Stimulated activated naive CD8-positive, alpha-beta T cell treated with anti-CD3 and anti-CD28 coated beads, Interleukin-15, Interleukin-2, amounts not matched to agents 100 U/mL and 50 U/mL, for 24 hours (primary cell): Measurements from ENCODE around the gene APIP.
A peak's percentile ranks its signal among the peaks of the same experiment; 100 is the strongest.
"Not testable (repeated sequence)": the region's sequence is repeated elsewhere in the genome, so short reads cannot be mapped to it uniquely, and the experiment has no call there.

Source experiments
- ATAC-seq: fragments of 150-1000 bp; cut with Tn5 transposase; one replicate; pipeline ENCODE4 v1.10.0; 2021
- DNase-seq: peaks from one replicate; pipeline ENCODE4 v3.0.0; 2021

Gene APIP

GRCh38 chr11:34926101-34926830 lies 10.1 kb upstream of the APIP start:
- ATAC-seq (no peak), DNase-seq (no peak)

DNA sequence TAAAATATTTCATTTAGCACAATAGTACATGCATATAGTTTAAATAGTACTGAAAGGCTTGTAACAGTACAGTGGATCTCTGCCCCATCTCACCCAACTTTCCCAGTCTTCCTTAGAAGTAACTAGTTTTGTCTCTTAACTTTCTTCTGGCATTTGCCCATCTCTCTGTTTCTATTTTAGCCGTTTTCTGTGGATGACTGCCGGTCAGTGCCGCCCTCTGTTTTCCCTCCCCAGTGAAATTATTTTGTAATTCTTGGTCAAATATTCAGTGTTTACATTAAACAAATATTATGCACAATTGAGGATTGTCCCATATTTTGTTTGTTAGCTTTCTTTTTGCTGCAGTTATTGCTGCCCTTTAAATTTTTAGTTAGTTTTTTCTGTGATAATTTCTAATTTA lies 8.5 kb upstream of the APIP start:
- ATAC-seq, result no peak

GRCh38 chr11:34921156-34921555 lies 5.0 kb upstream of the APIP start:
- ATAC-seq, result no peak
- DNase-seq, result no peak

More for the DNA sequence above, 8.5 kb upstream of the APIP start:
- no peak for DNase-seq

GRCh38 chr11:34916843-34917770 lies 928 bp upstream of the APIP start:
- DNase-seq, result no peak
- ATAC-seq, result no peak

DNA sequence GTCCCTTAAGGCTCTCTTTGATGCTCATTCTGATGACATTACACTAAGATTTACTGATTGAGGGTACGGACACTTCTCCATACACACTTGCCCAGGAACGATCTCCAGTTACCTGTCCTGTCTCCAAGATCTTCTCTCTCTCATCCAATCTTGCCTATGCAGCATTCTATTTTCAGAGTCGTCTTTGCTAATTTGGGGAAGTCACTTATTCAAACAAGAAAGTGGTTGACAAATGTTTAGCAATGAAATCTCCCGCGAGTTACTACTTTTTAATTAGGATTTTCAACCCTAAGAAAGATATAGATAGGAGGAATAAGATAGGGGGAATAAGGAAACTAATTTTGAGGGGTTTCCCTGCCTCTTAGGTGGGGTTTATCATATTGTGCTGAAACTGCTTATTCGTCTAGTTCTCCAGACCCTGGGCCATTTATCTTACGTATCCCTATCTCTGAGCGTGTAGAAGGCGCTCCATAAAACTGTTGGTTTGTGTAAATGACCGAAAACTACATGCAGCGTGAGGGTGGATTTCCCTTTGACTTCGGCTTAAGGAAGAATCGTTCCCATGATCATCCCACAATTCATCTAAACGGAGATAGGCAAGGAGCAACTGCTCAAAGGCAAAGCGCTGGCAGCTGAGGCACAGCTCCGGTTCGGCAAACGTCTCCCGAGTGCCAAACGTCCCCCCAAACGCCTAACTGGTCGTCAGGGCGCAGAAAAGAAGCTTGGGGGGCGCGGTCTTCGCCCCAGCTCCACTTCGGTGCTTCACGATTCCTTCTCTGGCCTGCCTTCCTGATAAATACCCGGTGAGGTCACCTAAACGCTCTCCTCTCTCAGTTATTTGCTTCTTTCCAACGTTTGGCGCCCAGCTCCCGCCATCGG lies 804 bp downstream of the APIP start:
- DNase-seq (no peak), ATAC-seq (peak; percentile 1)

DNA sequence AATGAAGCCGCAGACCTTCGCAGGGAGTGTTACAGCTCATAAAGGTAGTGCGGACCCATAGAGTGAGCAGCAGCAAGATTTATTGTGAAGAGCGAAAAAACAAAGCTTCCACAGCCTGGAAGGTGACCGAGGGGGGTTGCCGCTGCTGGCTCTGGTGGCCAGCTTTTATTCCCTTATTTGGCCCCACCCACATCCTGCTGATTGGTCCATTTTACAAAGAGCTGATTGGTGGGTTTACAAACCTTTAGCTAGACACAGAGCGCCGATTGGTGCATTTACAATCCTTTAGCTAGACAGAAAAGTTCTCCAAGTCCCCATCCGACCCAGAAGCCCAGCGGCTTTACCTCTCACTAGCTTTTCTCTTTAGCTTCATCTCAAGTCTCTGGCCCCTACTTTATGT lies 2.6 kb downstream of the APIP start:
- not testable (repeated sequence) for ATAC-seq, DNase-seq

GRCh38 chr11:34911676-34912075 lies 4.5 kb downstream of the APIP start:
- ATAC-seq (no peak), DNase-seq (no peak)

DNA sequence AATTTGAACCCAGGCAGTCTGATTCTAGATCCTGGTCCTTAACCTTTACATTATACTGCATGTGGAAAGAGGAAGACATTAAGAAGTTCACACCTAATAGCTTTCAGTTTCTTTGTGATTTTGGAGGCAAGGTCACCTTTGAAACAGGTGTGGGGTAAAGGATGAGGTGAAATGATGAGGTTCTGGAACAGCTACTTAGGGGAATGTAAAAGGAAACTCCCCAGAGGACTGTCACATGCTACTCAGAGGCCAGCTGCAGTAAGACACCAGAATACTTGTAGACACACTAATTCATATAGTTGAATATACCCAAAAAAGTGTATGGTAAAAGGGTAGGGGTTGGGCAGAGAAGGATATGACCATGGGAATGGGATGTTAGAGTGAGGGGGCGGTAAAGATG lies 5.4 kb downstream of the APIP start:
- ATAC-seq (no peak), DNase-seq (no peak)

- ATAC-seq, result no peak
- DNase-seq, result no peak
Observed at GRCh38 chr11:34909955-34910354, 6.2 kb downstream of the APIP start.

- DNase-seq (no peak), ATAC-seq (no peak)
Observed at GRCh38 chr11:34909415-34909814, 6.8 kb downstream of the APIP start.

DNA sequence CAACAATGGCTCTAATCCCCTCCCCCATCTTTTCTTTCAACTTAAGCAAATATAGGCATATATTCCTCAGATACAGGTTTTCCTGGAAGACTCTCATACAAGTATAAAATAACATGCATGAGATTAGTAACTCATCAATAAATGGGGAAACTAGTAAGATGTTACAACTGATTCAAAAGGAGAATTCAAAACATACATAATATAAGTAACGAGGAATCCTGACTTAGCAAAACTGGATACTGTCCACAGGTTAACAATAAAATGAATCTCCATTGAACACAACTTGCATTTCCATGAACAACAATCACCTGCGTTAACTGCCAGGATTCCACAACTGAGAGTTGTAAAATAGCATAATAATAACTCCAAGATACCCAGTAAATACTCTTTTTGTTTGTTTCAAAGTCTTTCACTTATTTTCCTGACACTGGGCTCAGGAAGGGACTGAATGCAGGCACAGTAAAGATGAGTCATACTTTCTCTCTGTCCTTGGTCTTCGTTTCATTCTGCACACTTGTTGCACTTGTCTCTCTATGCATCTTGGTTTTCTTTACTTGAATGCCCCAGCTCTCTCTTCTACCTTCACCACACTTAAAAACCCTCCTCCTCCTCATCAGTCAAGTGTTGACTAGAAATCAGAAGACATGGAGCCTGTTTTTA lies 8.1 kb downstream of the APIP start:
- ATAC-seq (no peak), DNase-seq (no peak)

GRCh38 chr11:34905666-34906065 lies 10.5 kb downstream of the APIP start:
- ATAC-seq (no peak), DNase-seq (no peak)

DNA sequence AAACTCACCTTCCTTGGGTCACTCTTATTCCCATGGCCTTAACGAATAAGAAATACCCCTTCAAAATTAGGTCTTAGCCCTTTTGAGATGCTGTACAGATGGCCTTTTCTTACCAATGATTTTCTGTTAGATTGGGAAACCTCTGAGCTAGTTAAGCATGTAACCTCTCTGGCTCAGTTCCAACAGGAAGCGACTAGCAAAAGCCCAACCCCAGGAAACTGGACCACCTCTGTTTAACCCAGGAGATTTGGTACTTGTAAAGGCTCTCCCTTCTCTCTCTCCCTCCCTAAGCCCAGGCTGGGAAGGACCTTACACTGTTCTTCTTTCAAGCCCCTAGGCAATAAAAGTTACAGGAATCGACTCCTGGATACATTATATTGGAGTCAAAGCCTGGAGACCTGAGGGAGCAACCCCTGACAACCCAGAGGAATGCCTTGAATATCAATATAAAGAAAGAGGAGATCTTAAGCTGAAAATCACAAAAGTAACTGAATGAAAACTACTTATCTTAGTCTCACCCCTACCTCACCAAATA lies 11.7 kb downstream of the APIP start:
- ATAC-seq, result no peak
- DNase-seq, result no peak

GRCh38 chr11:34899633-34900016 lies 16.6 kb downstream of the APIP start:
- DNase-seq (peak; percentile 32), ATAC-seq (no peak)

- no peak for DNase-seq
Observed at GRCh38 chr11:34898474-34898873, 17.7 kb downstream of the APIP start.

GRCh38 chr11:34897171-34897870 lies 18.9 kb downstream of the APIP start:
- DNase-seq, result no peak

More at GRCh38 chr11:34898474-34898873, 17.7 kb downstream of the APIP start:
- ATAC-seq, result no peak

DNA sequence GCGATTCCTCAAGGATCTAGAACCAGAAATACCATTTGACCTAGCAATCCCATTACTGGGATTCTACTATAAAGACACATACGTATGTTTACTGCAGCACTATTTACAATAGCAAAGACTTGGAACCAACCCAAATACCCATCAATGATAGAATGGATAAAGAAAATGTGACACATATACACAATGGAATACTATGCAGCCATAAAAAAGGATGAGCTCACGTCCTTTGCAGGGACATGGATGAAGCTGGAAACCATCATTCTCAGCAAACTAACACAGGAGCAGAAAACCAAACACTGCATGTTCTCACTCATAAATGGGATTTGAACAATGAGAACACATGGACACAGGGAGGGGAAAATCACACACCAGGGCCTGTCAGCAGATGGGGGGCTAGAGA lies 20.0 kb downstream of the APIP start:
- not testable (repeated sequence) for DNase-seq, ATAC-seq

More at GRCh38 chr11:34897171-34897870, 18.9 kb downstream of the APIP start:
- ATAC-seq, result no peak

DNA sequence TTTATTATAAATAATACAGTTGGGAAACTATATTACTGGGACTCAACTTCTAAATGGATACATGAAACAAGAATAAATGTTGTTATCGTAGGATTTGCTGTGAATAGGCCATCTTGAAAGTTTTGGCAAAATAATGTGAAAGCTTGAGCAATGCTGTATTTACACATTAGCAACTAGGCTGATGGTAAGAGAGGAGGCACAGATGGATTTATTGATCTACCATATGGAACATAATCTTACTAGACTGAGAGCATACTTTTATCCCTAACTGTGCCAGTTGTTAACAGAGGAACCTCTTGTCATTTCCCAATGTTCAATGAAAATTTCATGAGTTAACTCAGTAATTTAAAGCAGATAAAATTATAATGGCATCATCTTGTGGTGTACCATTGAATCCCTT lies 22.8 kb downstream of the APIP start:
- ATAC-seq (no peak), DNase-seq (no peak)

DNA sequence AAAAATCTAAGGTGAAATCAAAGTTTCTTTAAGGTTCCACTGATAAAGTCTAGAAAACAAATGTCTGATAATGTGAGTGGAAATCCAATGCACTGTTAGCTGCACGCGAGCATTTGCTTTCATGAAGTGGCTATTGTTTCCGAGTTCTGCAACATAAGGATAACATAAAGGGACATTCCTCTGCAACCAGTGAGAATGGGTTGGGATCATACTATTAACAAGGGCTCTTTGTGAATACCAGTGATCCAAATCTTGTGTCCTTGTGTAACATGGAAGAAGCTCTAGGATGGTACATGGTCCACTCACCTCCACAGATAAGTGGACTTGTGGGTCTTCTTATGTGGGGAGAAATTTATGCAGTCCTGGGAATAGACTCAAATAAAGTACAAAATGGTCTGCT lies 24.6 kb downstream of the APIP start:
- DNase-seq (no peak), ATAC-seq (no peak)

GRCh38 chr11:34890812-34891211 lies 25.4 kb downstream of the APIP start:
- ATAC-seq (no peak), DNase-seq (no peak)

GRCh38 chr11:34890089-34890488 lies 26.1 kb downstream of the APIP start:
- ATAC-seq (no peak), DNase-seq (no peak)
